DMS53 (cell line): ENCODE measurements around the gene ZNF442.
"Not testable (repeated sequence)": the region's sequence is repeated elsewhere in the genome, so short reads cannot be mapped to it uniquely, and the experiment has no call there.

Experiments used
- DNase-seq: peaks from one replicate; lab custom pipeline; 2025; lab: John Stamatoyannopoulos, UW

The ZNF442 gene

GRCh38 chr19:12365236-12366162 lies at the start of gene ZNF442:
TSS of gene ZNF442 (minus strand) at chr19:12365683. CDS start at chr19:12363631, 2,052 bp downstream.
- peak; percentile 96 for DNase-seq

- DNase-seq, result no peak
Observed at GRCh38 chr19:12411893-12412292, 46.4 kb upstream of the ZNF442 start.

- peak; percentile 99 for DNase-seq
Observed at GRCh38 chr19:12400633-12401502, 35.4 kb upstream of the ZNF442 start, which contains the start of gene ZNF799. TSS of gene ZNF799 (minus strand) at chr19:12401271. CDS start at chr19:12401070, 201 bp downstream.

- peak; percentile 55 for DNase-seq
Observed at GRCh38 chr19:12399901-12400632, 34.6 kb upstream of the ZNF442 start.

- DNase-seq, result not testable (repeated sequence)
Observed at GRCh38 chr19:12391148-12391547, 25.7 kb upstream of the ZNF442 start.

- not testable (repeated sequence) for DNase-seq
Observed at GRCh38 chr19:12386365-12386764, 20.9 kb upstream of the ZNF442 start.

GRCh38 chr19:12380444-12380737 lies 14.9 kb upstream of the ZNF442 start:
- DNase-seq, result no peak

GRCh38 chr19:12379732-12380443 lies 14.4 kb upstream of the ZNF442 start:
- no peak for DNase-seq

- no peak for DNase-seq
Observed at GRCh38 chr19:12374026-12374425, 8.5 kb upstream of the ZNF442 start.

- DNase-seq, result peak; percentile 12
Observed at GRCh38 chr19:12364391-12365235, 870 bp downstream of the ZNF442 start.

GRCh38 chr19:12362236-12362635 lies 3.2 kb downstream of the ZNF442 start:
- DNase-seq, result not testable (repeated sequence)

GRCh38 chr19:12353375-12353774 lies 12.1 kb downstream of the ZNF442 start:
- DNase-seq, result no peak

- peak; percentile 5 for DNase-seq
Observed at GRCh38 chr19:12350890-12351197, 14.6 kb downstream of the ZNF442 start.

GRCh38 chr19:12350185-12350889 lies 15.1 kb downstream of the ZNF442 start:
- no peak for DNase-seq

- peak; percentile 56 for DNase-seq
Observed at GRCh38 chr19:12346896-12347295, 18.6 kb downstream of the ZNF442 start.

GRCh38 chr19:12345197-12345596 lies 20.3 kb downstream of the ZNF442 start:
- DNase-seq, result no peak

GRCh38 chr19:12333162-12334159 lies 32.0 kb downstream of the ZNF442 start, which contains the start of gene ZNF563:
TSS of gene ZNF563 (minus strand) at chr19:12333633. CDS start at chr19:12333482, 151 bp downstream.
- DNase-seq, result peak; percentile 97

GRCh38 chr19:12331211-12331941 lies 34.1 kb downstream of the ZNF442 start:
- no peak for DNase-seq
